T-helper 1 cell (primary cell): ENCODE results near the gene ITIH4.
"Not testable (repeated sequence)": the region's sequence is repeated elsewhere in the genome, so short reads cannot be mapped to it uniquely, and the experiment has no call there.

Experiments used
- DNase-seq, 5 donors: peaks; one replicate each; pipeline ENCODE4 v3.0.0-alpha.2; 2012 to 2020

ITIH4 gene

DNA sequence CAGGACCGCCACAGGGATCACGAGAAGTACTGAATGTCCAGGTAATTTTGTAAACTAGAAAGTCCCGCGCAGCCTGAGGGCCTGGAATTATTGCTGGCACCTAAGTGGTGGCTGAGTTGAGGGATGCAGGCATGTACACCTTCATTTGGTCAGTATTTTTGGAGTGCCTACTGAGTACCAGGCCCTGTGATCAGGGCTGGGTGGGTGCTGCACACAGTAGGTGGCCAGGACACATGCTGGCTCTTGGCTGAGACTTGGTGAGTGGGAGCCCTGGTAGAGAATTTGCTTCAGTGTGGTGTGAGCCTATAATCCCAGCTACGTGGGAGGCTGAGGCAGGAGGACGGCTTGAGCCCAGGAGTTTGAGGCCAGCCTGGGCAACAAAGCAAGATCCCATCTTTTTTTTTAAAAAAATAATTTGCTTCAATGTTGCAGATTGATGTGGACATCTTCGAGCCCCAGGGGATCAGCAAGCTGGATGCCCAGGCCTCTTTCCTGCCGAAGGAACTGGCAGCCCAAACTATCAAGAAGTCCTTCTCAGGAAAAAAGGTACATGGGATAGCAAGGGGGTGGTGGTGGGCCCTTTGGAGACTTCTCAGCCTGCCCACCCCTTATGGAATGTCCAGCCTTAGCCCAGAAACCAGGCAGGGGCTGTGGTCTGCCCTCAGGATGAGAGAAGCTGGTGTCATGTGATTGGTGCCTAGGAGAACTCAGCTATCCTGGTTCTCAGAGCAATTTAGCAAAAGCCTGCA lies 50.5 kb downstream of the ITIH4 start:
- no peak for DNase-seq

DNA sequence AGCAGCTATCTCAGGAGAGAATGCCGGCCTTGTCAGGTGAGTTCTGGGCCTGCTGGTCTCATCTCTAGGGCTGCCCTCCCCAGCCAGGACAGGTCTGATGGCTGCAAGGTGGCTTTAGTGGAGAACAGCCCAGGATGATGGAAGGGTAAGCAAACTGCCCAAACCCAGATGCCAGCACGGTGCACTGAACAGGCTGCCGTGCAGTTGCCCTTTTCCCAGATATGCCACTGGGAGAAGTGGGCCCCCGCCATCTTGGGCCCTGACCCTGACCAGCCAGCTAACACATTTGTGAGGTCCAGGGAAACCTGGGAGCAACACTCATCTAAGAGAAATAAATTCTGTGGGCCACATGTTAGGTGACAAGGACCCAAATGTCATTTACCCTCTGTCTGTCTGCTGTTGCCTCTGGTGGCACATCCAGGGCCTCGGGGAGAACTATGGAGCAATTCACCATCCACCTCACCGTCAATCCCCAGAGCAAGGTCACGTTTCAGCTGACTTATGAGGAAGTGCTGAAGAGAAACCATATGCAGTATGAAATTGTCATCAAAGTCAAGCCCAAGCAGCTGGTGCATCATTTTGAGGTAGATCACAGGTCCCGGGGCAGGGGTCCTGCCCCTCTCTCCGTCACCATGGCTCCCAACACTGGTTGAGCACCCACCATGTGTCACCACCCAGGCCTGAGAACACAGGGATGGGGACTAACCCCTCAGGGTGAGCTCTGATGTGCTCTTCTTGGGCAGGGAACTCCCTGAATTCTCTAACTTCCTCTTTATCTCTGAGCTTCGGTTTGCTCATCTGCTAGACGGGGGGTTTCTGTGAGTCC lies 51.2 kb downstream of the ITIH4 start:
- no peak for DNase-seq

DNA sequence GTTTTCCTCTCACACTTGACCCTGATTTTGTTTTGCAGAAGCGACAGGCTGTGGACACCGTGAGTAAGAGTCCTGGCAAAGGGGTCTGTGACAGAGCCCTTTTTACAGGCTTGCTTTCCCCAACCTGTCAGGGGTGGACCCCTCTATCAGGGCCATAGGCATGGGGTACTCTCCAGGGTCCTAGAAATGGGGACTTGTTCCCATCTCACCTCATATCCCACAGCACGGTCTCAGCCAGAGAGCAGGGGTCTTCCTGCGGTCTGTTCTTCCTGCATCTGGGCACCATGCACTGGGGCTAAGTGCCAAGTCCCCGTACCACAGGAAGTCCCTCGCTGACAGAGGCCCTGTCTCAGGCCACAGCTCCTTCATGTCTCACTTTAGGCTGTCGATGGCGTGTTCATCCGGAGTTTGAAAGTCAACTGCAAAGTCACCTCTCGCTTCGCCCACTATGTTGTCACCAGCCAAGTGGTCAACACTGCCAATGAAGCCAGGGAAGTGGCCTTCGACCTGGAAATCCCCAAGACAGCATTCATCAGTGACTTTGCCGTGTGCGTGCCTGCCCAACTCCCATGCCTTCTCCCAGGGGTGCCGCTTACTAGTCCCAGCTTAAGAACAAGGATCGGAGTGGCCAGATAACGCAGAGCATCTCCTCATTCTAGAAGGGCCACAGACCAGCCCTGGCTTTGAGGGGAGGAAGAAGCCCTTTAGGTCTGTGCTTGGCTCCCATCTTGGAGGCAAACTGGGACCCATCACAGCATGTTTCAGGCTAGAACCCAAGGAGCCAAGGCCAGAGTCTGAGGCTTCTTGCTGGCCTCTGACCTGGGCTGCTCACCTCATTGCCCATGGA lies 52.3 kb downstream of the ITIH4 start:
- DNase-seq: no peak

DNA sequence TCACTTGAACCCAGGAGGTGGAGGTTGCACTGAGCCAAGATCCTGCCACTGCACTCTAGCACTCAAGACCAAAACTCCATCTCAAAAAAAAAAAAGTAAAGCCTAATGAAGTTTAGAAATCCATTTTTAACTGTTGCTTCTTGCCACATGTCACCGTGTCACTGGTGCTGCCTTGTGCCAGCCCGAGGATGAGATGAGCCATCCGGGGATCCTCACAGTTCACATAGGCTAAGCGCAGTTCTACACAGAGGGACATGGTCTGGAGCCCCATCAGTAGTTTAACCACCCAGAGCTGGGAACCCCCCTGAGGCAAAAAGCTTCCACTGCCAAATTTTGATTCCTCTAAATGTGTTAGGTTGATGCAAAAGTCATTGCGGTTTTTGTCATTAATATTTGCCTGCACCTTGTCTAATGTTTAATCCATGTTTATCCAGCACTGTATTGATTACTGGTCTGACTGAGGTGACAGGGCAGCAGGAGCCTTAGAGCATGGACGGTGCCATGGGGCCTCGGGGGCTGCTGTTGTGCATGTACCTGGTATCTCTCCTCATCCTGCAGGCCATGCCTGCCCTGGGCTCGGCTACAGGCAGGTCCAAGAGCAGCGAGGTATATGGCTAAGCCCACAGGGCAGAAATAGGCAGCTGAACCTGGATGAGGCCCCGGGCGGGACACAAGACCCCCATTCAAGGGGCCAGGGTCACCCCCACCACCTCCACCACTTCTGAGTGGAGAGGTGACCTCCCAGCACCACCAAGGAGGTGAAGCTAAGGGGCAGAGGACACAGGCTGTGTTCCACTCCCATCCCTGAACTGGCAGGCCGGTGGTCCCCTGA lies 53.1 kb downstream of the ITIH4 start, which contains the start of gene ITIH1:
Gene ITIH1, plus strand, starts transcription at position 473 of the 832 bp plus-strand sequence. Its CDS starts 17 bp downstream, at position 490.
- no peak for DNase-seq

DNA sequence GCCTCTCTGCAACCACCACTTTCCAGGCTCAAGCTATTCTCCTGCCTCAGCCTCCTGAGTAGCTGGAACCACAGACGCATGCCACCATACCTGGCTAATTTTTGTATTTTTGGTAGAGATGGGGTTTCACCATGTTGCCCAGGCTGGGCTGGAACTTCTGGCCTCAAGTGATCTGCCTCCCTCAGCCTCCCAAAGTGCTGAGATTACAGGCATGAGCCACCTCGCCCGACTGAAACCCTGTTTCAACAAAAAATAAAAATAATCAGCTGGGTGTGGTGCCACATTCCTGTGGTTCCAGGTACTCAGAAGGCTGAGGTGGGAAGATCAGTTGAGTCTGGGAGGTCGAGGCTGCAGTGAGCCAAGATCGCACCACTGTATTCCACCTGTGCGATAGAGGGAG lies 54.0 kb downstream of the ITIH4 start:
- not testable (repeated sequence) for DNase-seq

DNA sequence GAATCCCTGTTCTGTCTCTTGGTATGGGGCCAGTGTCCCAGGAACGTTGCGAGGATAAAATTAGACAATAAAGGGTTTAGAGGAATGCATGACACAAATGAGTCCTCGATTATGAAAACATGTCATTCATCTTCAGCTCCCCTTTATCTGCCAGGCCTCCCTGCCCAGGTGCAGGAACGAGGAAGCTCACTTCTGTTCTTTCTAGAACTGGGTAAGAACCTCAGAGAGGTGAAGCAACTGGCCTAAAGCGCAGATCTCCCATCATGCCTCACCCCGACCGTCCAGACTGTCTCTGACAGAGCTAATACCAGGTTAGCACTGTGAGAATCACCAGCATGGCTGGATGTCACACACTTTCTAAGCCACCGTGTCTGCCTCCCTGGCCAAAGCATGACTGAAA lies 54.6 kb downstream of the ITIH4 start:
- no peak for DNase-seq

DNA sequence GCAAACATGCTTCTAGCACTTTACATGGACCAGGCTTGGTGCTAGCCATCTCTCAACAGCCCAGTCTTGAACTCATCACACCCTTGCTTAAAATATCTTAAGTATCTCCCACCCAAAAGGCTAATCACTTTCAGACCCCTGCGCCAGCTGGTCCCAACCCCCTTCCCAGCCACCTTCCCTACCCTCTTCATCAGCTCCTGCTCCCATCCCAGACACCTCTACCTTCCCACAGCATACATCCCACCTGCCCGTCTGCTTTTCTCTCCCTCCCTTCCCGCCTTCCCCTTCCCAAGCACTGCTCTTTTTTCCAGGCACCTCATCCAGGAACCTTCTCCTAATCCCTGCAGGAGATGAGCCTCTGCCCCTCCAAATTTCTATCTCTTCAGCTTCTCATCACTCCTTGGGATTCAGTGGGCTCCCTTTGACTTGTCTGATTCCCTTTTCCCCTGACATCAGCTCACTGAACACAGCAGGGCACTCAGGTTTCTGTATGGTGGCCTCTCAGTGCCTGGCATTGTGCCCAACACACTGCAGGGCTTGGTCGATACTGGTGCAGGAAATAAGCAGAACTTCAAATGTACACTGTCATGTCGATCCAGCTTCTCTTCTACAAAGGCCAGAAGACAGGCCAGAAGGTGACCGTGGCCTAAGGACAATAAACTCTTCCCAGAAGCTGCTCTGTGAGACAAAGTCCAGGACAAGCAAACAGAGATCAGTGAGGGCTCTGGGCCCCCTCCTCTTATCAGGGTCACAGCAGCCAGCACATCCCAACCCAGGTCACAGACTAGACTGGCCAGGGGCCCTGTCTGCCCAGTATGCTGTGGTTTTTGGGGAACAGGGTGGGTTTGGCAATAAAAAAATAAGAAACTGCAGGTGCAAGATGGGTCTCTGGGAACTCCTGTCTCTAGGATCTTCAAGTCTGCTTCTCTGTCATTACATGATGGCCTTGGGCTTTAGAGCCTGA lies 55.3 kb downstream of the ITIH4 start:
- DNase-seq: no peak

DNA sequence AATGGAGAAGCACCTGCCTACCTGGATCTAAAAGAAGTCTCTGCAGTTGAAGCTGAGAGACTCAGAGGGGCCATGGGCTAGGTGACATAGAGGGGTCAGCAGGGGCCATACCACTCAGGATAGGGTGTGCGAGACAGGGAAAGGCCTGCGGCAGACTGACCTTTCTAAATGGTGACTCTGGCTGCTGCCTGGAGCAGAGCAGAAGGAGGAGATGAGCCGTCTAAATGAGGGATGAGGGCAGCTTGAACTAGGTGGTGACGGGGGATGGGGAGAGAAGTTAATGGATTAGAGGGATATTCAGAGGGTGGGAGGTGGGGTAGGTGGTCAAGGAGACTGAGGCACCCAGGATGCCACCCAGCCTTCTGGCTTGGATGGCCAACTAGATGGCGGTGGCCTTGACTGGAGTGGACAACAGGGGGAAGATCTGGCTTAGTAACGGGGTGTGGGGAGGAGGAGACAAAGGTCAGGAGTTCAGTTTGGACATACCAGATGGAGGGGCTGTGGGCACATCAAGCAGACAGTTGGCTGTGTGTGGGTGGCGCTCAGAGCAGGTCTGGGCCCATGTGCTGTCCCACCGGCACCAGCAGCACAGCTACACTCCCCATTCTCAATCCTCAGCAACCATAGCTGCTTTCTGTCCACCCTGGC lies 56.3 kb downstream of the ITIH4 start:
- DNase-seq: no peak

DNA sequence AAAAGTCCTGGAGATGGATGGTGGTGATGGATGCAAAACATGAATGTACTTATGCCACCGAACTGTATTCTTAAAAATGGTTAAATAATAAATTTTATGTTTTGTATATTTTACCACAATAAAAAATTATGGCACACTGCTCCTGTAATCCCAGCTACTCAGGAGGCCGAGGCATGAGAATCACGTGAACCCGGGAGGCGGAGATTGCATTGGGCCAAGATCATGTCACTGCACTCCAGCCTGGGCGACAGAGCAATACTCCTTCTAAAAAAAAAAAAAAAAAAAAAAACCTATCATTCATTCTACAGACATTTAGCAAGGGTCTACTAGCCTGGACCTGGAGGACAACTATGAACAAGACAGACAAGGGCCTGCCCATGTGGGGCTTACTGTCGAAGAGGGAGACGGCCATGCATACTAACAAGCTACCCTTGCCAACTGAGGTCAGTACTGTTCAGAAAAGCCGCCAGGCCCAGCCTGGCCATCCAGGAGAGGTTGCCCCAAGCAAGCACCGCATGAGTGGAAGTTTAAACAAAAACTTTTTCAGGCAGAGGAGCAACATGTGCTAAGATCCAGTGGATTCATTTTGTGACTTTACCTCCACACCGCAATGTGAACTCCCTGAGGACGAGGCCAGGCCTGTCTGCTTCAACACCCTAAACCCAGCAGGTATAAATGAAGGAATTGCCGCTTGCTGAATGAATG lies 57.0 kb downstream of the ITIH4 start:
- no peak for DNase-seq

DNA sequence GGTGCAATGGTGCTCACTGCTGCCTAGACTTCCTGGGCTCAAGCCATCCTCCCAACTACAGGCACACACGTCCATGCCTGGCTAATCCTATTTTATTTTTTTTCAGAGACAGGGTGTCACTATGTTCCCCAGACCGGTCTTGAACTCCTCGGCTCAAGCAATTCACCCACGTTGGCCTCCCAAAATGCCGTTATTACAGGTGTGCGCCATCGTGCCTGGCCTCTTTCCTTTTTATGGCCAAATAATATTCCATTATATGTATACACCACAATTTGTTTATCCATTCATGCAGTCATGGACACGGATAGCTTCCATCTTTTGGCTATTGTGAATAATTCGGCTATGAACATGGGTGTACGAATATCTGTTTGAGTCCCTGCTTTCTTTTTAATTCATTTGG lies 58.8 kb downstream of the ITIH4 start:
- DNase-seq: no peak

DNA sequence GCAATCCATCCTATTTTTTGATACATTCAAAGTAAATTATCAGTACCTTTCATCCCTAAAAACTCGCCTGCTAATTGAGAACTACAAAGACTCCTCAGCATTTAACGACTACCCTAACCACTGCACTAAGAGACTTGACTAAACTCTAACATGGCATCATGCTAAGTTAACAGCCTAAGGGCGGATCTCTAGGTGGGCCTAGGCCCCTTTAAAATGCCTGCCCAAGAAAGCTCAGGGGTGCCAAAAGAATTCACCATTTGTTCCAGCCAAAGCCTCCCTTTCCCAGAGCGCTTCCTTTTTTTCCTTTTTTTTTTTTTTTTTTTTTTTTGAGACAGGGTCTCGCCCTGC lies 59.2 kb downstream of the ITIH4 start:
- no peak for DNase-seq

DNA sequence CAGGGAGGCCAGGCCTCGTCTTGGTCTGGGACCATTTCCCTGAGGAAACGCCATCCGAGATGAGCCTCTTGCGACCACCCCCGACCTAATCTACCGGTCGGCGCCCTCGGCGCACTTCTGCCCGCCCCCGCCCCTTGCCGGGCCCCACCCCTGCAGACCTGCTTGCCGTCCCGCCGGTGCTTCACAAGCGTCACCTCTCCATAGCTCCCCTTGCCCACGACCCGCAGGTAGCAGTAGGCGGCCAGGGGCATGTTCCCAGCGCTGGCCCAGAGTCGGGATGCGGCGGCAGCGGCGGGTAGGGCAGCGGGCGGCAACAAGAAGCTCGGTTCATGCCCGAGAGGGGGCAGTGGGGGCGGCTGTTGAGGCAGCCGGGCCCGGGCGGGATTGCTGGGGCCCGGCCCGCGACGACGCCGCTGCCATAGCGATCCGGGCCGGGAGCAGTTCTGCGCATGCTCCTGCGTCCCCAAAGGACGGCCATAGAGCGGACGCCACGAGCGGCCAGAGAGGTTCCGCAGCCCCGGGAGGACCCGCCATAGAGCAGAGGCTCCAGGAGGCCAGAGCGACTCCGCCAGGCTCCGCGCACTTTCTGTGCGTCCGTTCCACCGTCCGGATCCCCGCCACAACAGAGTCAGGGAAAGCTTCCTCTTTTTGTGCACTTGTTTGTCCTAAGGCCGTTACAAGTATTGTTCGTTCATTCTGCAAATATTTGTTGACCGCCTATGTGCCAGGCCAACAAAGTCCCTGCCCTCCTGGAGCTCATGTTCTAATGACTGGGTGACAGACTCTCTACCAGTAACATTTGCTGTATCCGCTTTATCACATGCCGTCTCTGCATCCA lies 59.8 kb downstream of the ITIH4 start, which contains the start of gene NEK4:
Gene NEK4, minus strand, starts transcription at position 445 of the 838 bp plus-strand sequence. Its CDS starts 194 bp downstream, at position 251.
- peak; percentile 59 to 89 (median 69) for DNase-seq

DNA sequence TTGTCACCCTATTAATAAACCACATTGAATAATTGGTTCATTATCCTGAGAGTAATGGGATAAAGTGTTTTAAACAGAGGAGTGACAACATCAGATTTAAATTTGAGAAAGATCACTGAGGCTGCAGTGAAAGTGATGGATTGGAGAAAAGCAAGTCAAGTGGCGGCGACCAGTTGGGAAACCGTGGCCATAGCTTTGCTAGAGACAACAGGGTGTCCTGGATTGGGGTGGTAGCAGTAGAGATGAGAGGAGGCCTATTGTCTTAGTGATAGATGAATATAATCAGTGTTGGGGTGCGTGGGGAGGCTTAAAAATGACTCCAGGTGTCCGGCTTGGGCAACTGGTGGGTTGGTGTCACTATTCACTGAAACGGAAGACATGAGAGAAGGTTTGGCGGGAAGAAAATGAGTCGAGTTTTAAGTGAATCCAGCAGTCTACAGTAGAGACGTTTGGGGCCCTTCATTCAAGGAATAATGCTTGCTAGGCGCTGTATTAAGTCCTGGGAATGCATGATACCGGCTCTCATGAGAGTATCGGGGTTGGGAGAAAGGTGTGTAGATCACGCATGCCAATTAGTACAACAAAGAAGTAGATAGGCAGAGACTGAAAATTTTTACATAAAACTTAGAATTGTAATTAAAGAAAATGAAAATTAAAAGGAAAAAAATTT lies 60.6 kb downstream of the ITIH4 start:
- DNase-seq: no peak

DNA sequence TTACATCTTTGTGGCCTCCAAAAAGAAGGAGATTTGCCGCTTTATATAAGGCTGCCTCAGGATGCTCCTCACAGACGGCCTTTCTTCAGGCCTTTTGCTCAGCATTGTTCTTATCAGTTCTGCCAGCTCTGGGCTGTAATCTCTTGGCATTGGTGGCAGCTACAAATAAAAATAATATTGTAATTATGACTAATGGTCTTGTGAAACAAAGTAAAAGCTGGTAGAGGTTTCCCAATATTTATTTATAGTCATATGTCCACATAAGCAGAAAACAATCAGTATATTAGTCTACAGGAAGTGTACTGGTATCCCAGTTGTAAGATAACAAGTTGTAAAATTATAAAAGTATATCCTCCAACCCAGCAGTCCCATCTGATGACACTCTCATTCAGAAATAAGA lies 67.0 kb downstream of the ITIH4 start:
- no peak for DNase-seq
